Measurements from ENCODE around the gene SMTN. TPM values are rescaled to one million over a fixed set of nuclear protein-coding genes. Genes with fewer than 3 reads are reported as not detected.
A peak's percentile ranks its signal among the peaks of the same experiment; 100 is the strongest.

The SMTN gene
- 10 to 100 TPM; 16.9 to 54.1 (median 24.3) TPM for total RNA-seq
- long read RNA-seq, partial matches to known transcripts, result 1 of 2 reads
- long read RNA-seq, other reads (novel, unspliced or antisense), result 0 of 2 reads

- peaks cover 0 to 6% (median 0%) of the 10 kb centered on the region in 4 donors for H3K4me1 ChIP-seq
- H3K27me3 ChIP-seq, result no peaks in the 10 kb centered on the region
- no peaks in the 10 kb centered on the region for H3K9me3 ChIP-seq
- peak within 1 kb of the TSS; percentile 57 to 65 (median 58) for H3K4me3 ChIP-seq
- ATAC-seq (peak; percentile 83 to 86 (median 85)), DNase-seq (peak; percentile 93 to 94 (median 94))
- peak within 1 kb of the TSS; percentile 70 to 87 (median 73) for H3K27ac ChIP-seq
- H3K36me3 ChIP-seq, result no peaks in the 10 kb centered on the region
- 3% methylated on average over 24 of the region's 63 CpGs for WGBS (ENCODE audit: insufficient coverage, low coverage, low lambda C conversion rate, missing lambda C conversion rate)
- intact Hi-C loops (cut with DNase I), result no loop called here
- TF ChIP-seq POLR2A (IDR thresholded peaks at IDR 0.05) (peak; percentile 95), CTCF (IDR thresholded peaks at IDR 0.05) (no peak)
These were observed at the start of gene SMTN for GRCh38 chr22:31080848-31081649. TSS of gene SMTN (plus strand) at chr22:31081318. CDS start at chr22:31083259, 1,941 bp downstream.

GRCh38 chr22:31036671-31037550, 44.2 kb upstream of the SMTN start:
- intact Hi-C loops (cut with DNase I), result no loop called here
- no peaks in the 10 kb centered on the region for H3K36me3 ChIP-seq
- no peak overlapping the region for H3K4me3 ChIP-seq
- DNase-seq (no peak), ATAC-seq (no peak)
- WGBS (ENCODE audit: insufficient coverage, low coverage, low lambda C conversion rate, missing lambda C conversion rate), result 71% methylated on average over 16 of the region's 20 CpGs
- TF ChIP-seq POLR2A (IDR thresholded peaks at IDR 0.05) (no peak), CTCF (IDR thresholded peaks at IDR 0.05) (no peak)
- peak overlapping the region in 2 of 3 donors; percentile 29 to 36 for H3K27ac ChIP-seq
- no peaks in the 10 kb centered on the region for H3K4me1 ChIP-seq
- no peaks in the 10 kb centered on the region for H3K27me3 ChIP-seq
- H3K9me3 ChIP-seq, result no peaks in the 10 kb centered on the region

- no peaks in the 10 kb centered on the region for H3K9me3 ChIP-seq
- intact Hi-C loops (cut with DNase I), result no loop called here
- ATAC-seq (no peak), DNase-seq (no peak)
- H3K4me3 ChIP-seq, result no peak overlapping the region
- WGBS (ENCODE audit: insufficient coverage, low coverage, low lambda C conversion rate, missing lambda C conversion rate), result 50% methylated on average over 1 of the region's 1 CpG
- H3K36me3 ChIP-seq, result no peaks in the 10 kb centered on the region
- no peaks in the 10 kb centered on the region for H3K27me3 ChIP-seq
- no peaks in the 10 kb centered on the region for H3K4me1 ChIP-seq
- H3K27ac ChIP-seq, result peak overlapping the region in 2 of 3 donors; percentile 7 to 37
- no peak for TF ChIP-seq POLR2A (IDR thresholded peaks at IDR 0.05)
These were observed 42.4 kb upstream of the SMTN start for GRCh38 chr22:31038686-31039085.

GRCh38 chr22:31039393-31039792, 41.7 kb upstream of the SMTN start:
- DNase-seq (no peak), ATAC-seq (peak; percentile 40 to 64 (median 48))
- intact Hi-C loops (cut with DNase I), result no loop called here
- H3K27ac ChIP-seq, result peak overlapping the region in 2 of 3 donors; percentile 37 to 43
- H3K4me1 ChIP-seq, result no peaks in the 10 kb centered on the region
- 40% methylated on average over 9 of the region's 9 CpGs for WGBS (ENCODE audit: insufficient coverage, low coverage, low lambda C conversion rate, missing lambda C conversion rate)
- H3K9me3 ChIP-seq, result no peaks in the 10 kb centered on the region
- no peak for TF ChIP-seq POLR2A (IDR thresholded peaks at IDR 0.05)
- no peak for TF ChIP-seq CTCF (IDR thresholded peaks at IDR 0.05)
- no peaks in the 10 kb centered on the region for H3K27me3 ChIP-seq
- no peaks in the 10 kb centered on the region for H3K36me3 ChIP-seq
- no peak overlapping the region for H3K4me3 ChIP-seq
